GM18517 (cell line): ENCODE measurements around the gene MYH9.
"Not testable (repeated sequence)": the region's sequence is repeated elsewhere in the genome, so short reads cannot be mapped to it uniquely, and the experiment has no call there.

Experiments
- ATAC-seq: cut with Tn5 transposase; IDR thresholded peaks from one replicate; pipeline ENCODE4 v1.9.1; 2021; ENCODE audit warnings: mild to moderate bottlenecking, moderate library complexity; ENCODE audit not compliant: unreplicated experiment

MYH9 gene

DNA sequence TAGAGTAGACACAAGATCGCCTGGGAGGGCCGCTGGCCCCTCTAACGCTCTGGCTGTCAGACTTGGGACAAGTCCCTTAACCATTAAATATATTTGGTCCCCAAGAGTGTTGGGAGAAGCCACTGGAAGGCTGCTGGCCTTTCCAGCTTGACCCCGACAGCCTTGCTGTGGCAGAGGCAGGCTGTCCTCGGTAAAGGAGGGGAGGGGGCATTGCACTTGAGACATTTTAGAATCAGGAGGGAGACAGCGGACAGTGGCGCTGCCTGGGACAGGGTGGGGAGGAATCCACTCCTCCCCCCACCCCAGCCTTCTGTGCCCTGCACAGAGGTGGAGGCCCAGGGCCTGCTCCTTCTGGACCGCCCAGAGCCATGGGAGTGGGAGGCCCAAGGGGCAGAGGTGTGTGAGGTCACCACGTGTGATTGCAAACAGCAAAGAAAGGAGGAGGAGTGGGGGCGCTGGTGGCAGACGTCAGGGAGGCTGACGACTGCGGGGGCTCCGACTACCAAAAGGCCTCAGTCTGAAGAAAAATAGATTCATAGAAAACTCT, 105.9 kb downstream of the MYH9 start:
- ATAC-seq: no peak

DNA sequence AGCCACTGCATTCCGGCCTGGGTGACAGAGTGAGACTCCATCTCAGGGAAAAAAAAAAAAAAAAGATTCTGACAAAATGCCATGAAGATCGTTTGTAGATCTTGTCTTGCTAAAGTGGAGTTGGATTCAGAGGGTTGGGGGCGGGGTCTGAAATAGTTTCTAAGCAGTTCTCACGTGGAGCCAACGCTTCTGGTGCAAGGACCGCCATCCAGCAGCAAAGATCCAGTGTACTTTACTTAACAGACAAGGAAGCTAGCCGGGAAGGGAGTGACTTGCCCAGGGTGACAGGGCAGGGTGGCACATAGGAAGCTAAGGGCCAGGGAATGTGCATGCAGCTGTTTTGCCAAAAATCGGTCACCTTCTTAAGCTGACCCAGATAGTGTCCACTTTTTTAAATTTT, 107.4 kb downstream of the MYH9 start:
- no peak for ATAC-seq

- ATAC-seq: no peak
Measured at GRCh38 chr22:36279219-36279666, 108.5 kb downstream of the MYH9 start.

- ATAC-seq: no peak
Measured at GRCh38 chr22:36277482-36278291, 110.1 kb downstream of the MYH9 start.

DNA sequence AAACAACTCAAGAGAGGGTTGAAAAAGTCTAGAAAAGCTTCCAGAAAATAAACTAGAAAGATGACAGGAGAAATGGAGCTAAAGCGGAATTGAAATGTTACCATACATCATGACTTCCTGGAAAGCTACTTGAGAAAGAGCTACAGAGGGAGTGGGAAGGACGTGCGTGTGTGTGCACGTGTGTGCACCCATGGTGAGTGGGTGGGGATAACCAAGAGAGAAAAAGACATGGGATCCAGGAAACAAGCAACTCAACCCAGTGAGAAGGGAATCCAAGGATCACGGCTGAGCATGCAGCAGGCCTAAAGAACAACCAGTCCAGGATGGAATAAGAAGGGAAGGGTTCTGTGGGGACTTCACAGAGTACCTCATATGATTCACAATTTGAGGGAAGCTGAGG, 113.2 kb downstream of the MYH9 start:
- ATAC-seq: no peak

DNA sequence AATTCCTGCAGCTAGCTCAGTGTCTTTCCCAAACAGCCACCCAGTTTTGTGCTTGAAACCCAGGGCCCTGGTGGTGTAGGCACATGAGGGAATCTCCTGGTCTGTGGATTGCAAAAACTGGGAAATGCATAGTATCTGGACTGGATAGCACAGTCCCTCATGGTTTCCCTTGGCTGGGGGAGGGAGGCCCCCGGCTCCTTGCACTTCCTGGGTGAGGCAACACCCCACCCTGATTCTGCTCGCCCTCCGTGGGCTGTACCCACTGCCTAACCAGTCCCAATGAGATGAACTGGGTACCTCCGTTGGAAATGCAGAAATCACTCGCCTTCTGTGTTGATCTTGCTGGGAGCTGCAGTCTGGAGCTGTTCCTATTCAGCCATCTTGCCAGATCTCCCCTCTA, 115.8 kb downstream of the MYH9 start:
- not testable (repeated sequence) for ATAC-seq

GRCh38 chr22:36271231-36271630, 116.5 kb downstream of the MYH9 start:
- ATAC-seq: not testable (repeated sequence)

GRCh38 chr22:36267896-36268485, 119.8 kb downstream of the MYH9 start:
- ATAC-seq: no peak

- no peak for ATAC-seq
Measured at GRCh38 chr22:36267058-36267457, 120.7 kb downstream of the MYH9 start.

- ATAC-seq: not testable (repeated sequence)
Measured at GRCh38 chr22:36263886-36264664, 123.7 kb downstream of the MYH9 start.

- ATAC-seq: not testable (repeated sequence)
Measured at GRCh38 chr22:36263216-36263673, 124.5 kb downstream of the MYH9 start.

- ATAC-seq: not testable (repeated sequence)
Measured at GRCh38 chr22:36262307-36262706, 125.5 kb downstream of the MYH9 start.

DNA sequence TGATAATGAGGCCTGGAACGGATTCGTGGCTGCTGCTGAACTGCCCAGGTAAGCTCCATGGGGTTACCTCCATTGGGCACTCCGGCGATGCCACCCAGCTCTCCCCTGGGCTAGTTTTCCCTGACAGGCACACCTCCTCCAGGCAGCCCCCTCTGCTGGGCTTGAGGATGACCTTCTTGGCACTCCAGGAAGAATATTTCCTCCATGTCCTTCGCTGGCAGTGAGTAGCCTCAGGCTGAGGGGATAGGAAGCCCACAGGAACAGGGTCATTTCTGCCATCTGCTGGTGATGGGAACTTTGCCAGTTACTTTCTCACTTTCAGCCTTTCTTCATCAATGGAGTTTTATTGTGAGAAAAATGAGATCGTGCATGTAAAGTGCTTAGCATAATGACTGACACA, 126.1 kb downstream of the MYH9 start:
- not testable (repeated sequence) for ATAC-seq

DNA sequence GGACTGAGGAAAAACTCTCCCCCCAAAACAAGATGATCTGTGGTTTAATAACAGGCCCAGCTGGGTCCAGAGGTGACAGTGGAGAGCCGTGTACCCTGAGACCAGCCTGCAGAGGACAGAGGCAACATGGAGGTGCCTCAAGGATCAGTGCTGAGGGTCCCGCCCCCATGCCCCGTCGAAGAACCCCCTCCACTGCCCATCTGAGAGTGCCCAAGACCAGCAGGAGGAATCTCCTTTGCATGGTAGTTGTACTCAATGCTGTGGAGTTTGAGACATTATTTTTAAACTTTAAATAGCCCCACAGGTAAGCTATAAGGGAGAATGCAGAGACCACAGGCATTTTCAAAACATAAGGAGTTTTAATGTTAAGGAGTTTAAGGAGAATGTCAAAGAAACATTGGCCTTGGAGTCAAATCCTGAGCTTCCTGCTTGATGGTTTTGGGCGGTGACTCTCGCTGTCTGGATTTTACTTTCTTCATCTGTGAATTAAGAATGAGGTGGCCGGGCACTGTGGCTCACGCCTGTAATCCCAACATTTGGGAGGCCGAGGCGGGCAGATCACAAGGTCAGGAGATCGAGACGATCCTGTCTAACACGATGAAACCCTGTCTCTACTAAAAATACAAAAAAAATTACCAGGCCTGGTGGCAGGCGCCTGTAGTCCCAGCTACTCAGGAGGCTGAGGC, 128.0 kb downstream of the MYH9 start:
- no peak for ATAC-seq

DNA sequence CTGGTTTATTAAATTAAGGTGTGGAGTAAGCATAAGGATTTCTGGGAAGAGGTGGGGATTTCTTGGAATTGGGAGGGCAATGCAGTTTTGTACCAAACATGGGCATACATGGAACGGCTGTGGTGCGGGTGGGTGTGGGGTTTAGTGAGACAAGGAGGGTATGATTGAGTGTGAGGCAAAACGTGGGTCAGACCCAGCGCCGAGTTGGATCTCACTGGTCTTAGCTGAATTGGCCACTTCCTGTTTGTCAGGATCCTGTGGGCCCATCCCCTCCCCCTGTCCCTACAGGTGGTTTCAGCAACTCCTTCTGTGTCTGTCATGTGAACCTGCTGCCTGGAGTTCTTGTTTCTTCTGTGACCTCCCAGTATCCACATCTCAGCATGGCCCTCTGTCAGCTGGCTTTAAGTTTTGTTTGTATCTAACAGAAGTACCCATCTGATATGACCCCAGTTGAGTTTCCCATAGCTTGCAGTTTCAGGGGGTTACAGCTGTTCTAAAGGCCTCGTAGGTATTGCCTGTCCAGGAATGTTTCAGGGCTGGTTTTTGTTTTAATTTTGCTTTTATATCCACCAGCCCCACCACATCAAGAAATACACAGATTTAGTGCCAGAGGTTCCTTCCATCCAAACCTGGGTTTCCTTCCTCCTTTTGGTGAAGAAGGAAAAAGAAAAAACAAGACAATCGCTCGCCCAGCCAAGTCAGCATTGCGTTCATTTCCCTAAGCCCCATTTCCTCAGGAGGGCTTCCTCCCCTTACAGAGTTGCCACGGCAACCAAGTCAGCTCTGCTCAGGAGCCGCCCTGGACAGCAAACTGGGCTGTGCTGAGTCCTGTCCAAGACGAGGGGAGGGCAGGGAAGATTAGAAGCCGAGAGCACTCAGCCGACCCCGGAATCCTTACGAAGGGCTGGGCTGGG, 128.8 kb downstream of the MYH9 start:
- no peak for ATAC-seq

DNA sequence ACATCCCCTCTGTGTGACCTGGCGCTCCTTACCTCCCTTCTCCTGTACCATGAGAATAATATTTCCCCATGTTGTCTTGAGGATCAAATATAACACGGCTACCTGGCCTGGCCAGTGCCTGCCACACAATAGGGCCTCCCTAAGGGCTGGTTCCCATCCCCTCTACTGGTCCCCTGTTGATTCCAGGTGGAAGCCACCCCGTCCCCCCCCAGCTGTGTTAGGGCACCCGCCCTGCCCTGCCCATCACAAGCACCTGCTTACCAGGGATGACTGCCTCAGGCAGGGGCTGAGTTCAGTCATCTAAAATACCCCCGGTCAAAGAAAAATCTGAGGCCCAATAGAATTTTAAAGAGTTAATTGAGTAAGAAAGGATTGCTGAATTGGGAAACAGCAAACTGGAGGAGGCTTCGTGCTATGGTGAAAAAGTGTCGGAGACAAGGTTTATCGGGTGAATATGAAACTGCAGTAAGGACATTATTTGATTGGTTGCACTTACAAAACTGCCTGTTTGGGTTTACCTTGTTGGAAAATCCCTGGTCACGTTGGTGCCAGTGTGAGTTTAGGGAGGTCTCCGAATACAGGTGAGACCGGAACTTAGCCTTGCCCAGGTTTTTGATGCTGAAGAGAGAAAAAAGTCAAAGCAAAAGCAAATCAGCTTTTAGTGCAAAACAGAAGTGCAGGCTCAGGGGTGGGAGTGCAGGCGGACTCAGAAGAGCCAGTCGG, 129.7 kb downstream of the MYH9 start:
- ATAC-seq: no peak

DNA sequence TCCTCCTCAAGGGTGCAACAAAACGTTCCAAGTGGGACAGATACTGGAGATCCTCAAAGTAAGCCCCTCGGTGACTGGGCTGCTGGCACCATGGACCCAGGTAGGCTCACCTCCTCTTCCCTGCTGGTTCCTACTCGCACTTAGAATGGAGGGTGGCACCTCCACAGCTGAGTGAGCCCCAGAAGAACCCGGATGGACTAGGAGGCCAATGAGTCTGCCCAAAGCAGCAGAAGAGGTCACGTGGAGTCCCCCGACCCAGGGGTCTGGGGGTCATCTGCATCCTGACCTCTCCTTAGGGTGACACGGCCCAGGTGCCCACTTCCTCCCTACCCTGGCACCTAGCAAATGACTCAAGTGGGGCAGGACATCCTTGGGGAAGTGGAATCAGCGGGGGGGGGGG, 130.5 kb downstream of the MYH9 start:
- ATAC-seq: no peak

- ATAC-seq: no peak
Measured at GRCh38 chr22:36256478-36256877, 131.3 kb downstream of the MYH9 start.

GRCh38 chr22:36255572-36255971, 132.2 kb downstream of the MYH9 start:
- ATAC-seq: not testable (repeated sequence)
